NB4 (cell line): ENCODE results near the gene PSMD12.
"Not testable (repeated sequence)": the region's sequence is repeated elsewhere in the genome, so short reads cannot be mapped to it uniquely, and the experiment has no call there.

Experiments used
- DNase-seq: peaks from one replicate; pipeline ENCODE4 v3.0.0; 2010; ENCODE audit warnings: low read depth
- H3K4me3 ChIP-seq: one replicate; pipeline ENCODE4 v1.5.1; 2011; ENCODE audit warnings: mild to moderate bottlenecking, low read depth, low read length, moderate library complexity
- MYC ChIP-seq: IDR thresholded peaks from 2 replicates; pipeline ENCODE4 v1.6.1; 2011; ENCODE audit warnings: low read depth, low read length
- POLR2A ChIP-seq: IDR thresholded peaks from 2 replicates; pipeline ENCODE4 v1.6.1; 2011; ENCODE audit warnings: mild to moderate bottlenecking; ENCODE audit not compliant: insufficient read length; ENCODE audit errors: extremely low read depth
- TF ChIP-seq, protein P1 (sequence below): IDR thresholded peaks from 2 replicates; pipeline ENCODE4 v1.6.1; 2011; ENCODE audit warnings: low read depth, low read length
- TF ChIP-seq, protein P2 (sequence below): IDR thresholded peaks from one replicate; pipeline ENCODE4 v1.5.1; 2012; ENCODE audit warnings: low read depth, low read length

Gene PSMD12

DNA sequence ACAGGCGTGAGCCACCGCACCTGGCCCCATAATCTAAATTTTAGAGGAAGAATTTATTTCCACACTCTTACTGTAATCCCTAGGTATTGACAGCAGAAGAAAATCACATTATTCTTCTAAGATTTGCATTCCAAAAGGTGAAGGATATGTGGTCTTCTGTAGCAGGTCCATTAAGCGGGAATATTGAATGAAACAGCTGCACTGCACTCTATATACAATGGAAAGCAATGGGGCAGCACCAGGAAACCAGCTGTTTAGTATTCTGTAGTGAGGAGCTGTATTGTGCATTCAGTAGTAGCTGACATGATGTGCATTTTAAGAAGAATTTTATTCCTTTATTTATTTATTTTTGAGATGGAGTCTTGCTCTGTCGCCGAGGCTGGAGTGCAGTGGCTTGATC is 49.6 kb downstream of the PSMD12 start:
- no peak overlapping the region for H3K4me3 ChIP-seq
- TF ChIP-seq MYC, result no peak
- TF ChIP-seq, protein P1, sequence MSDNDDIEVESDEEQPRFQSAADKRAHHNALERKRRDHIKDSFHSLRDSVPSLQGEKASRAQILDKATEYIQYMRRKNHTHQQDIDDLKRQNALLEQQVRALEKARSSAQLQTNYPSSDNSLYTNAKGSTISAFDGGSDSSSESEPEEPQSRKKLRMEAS, result no peak
- TF ChIP-seq POLR2A, result no peak
- TF ChIP-seq, protein P2, sequence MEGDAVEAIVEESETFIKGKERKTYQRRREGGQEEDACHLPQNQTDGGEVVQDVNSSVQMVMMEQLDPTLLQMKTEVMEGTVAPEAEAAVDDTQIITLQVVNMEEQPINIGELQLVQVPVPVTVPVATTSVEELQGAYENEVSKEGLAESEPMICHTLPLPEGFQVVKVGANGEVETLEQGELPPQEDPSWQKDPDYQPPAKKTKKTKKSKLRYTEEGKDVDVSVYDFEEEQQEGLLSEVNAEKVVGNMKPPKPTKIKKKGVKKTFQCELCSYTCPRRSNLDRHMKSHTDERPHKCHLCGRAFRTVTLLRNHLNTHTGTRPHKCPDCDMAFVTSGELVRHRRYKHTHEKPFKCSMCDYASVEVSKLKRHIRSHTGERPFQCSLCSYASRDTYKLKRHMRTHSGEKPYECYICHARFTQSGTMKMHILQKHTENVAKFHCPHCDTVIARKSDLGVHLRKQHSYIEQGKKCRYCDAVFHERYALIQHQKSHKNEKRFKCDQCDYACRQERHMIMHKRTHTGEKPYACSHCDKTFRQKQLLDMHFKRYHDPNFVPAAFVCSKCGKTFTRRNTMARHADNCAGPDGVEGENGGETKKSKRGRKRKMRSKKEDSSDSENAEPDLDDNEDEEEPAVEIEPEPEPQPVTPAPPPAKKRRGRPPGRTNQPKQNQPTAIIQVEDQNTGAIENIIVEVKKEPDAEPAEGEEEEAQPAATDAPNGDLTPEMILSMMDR, result no peak
- DNase-seq, result no peak

DNA sequence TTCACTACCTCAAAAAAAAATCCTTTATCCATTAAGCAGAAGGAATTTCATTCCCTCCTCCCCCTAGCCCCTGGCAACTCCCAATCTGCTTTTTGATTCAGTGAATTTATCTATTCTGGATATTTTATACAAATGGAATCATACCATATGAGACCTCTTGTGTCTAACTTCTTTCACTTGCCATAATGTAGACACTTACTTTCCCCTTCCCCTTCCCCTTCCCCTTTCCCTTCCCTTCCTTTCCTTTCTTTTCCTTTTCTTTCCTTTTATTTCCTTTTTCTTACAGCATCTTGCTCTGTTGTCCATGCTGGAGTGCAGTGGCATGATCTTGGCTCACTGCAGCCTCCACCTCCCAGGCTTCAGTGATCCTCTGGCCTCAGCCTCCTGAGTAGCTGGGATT is 50.5 kb downstream of the PSMD12 start:
- H3K4me3 ChIP-seq, result no peak overlapping the region
- DNase-seq, result no peak
- TF ChIP-seq, protein P1, result no peak
- TF ChIP-seq MYC, result no peak
- TF ChIP-seq, protein P2, result no peak

DNA sequence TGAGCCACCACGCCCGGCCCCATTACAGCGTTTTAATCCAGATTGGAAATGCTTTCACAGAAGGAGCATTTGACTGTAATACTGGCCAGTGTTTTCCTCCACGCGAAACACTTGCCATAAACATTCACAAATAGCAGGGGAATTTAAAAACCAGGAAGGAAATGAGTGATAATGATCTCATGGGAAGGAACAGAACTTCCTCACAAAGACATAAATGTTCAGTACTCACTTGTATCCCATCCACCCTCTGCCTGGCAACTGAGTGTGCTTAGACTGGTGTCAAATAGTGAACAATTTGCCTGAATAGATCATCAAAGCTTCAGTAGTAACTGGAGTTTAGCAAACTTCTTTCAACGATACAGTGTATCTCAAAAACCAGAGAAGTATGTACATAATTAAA is 54.1 kb downstream of the PSMD12 start:
- H3K4me3 ChIP-seq, result no peak overlapping the region
- TF ChIP-seq, protein P1, result no peak
- TF ChIP-seq POLR2A, result no peak
- TF ChIP-seq, protein P2, result no peak
- TF ChIP-seq MYC, result no peak
- DNase-seq, result no peak

DNA sequence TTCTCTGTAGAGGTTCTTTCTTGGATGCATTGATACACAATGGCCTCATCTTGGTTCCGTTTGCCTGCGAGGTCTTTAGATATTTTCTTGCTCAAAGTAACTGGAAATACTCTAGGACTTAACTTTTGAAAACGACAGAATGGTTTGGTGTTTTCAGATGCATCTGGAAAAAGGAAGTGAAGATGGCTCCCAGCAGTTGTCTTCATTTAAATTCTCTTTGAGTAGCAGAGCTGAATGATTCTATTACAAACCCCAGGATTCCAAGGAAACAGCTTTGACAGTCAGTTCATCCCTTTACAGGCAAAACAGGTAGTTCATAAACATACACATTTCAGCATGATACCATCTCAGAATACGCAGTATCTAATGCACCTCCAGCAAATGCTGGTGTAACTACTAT is 54.8 kb downstream of the PSMD12 start:
- no peak for DNase-seq
- no peak overlapping the region for H3K4me3 ChIP-seq
- TF ChIP-seq, protein P2, result no peak
- TF ChIP-seq MYC (no peak), POLR2A (no peak)
- TF ChIP-seq, protein P1, result no peak

DNA sequence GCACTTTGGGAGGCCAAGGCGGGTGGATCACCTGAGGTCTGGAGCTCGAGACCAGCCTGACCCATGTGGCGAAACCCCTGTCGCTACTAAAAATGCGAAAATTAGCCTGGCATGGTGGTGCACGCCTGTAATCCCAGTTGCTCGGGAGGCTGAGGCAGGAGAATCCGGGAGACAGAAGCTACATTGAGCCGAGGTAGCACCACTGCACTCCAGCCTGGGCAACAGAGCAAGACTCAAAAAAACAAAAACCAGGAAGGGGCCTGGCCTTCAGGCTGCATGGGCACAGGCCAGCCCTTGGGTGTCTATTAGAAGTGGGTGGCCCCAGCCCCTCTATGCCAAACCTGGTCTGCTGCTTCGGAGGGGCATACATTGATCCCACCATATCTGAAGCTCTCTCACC is 56.0 kb downstream of the PSMD12 start:
- TF ChIP-seq, protein P2, result no peak
- TF ChIP-seq MYC (no peak), POLR2A (no peak)
- TF ChIP-seq, protein P1, result no peak
- no peak overlapping the region for H3K4me3 ChIP-seq
- no peak for DNase-seq

DNA sequence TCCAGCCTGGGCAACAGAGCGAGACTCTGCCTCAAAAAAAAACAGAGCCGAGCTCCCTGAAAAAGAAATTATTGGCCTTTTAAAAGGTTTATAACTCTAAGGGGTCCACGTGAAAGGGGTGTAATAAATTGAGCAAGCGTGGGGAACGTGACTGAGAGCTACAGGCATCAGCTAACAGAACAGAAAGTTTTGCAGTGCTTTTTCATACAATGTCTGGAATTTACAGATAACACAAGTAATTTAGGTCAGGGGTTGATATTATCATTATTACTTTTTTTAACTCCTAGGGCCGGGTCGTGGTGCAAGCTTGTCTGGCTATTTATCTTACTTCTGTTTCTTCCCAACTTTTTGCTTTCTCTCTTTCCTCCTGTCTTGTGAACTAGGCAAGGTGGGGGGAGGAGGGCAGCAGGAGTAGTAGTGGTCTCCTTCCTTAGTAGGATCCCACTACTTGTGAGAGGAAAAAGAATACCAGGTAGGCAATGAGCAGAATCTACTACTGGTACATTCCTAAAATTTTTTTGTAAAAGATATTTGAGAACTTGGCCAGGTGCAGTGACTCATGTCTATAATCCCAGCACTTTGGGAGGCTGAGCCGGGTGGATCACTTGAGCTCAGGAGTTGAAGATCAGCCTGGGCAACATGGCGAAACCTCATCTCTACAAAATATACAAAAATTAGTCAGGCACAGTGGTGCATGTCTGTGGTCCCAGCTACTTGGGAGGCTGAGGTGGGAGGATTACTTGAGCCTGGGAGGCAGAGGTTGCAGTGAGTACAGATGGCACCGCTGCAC is 60.7 kb downstream of the PSMD12 start:
- DNase-seq, H3K4me3 ChIP-seq: not testable (repeated sequence)
